GM12864 (cell line): Measurements from ENCODE around the gene RFFL.
A peak's percentile ranks its signal among the peaks of the same experiment; 100 is the strongest.

Experiments
- DNase-seq: peaks from one replicate; pipeline ENCODE4 v3.0.0-alpha.2; 2011; ENCODE audit warnings: low read depth
- H3K4me3 ChIP-seq: 2 replicates; pipeline ENCODE4 v1.5.1; 2011; ENCODE audit warnings: mild to moderate bottlenecking, low read depth, low read length, control low read depth
- TF ChIP-seq, protein P1 (sequence below): IDR thresholded peaks from 2 replicates; pipeline ENCODE4 v1.5.1; 2011; ENCODE audit warnings: low read depth, mild to moderate bottlenecking, moderate library complexity, low read length, control low read depth, inconsistent platforms; ENCODE audit errors: missing control alignments

RFFL gene

DNA sequence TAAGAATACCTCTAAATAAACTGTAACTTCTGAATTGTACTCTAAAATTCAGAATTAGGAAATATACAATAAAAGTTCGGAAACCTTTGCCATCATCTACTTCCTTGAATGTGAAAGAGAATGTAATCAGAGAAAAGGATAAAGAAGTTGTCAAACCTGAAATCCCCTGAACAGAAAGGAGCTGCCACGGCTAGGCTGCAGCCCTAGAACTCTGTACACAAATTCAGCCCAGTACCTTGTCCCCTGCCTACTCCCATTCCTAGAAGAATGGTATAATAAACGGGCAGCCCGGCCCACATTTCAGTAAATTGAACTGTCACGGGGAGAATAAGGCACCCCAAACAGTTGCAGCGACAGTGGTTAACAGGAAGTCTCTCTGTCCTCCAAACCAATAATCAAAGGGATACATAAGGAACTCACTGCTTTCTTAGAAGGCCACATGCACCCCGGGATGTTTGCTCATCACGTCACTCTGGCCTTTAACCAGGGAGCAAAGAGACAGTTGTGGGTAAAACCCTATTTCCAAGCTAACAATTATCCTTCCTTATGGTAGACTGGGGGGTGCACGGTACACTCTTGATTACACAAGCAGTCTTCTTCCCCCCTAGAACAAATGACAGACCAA lies 24.3 kb upstream of the RFFL start:
- no peak for DNase-seq
- peak overlapping the region; percentile 85 for H3K4me3 ChIP-seq
- TF ChIP-seq, protein P1, sequence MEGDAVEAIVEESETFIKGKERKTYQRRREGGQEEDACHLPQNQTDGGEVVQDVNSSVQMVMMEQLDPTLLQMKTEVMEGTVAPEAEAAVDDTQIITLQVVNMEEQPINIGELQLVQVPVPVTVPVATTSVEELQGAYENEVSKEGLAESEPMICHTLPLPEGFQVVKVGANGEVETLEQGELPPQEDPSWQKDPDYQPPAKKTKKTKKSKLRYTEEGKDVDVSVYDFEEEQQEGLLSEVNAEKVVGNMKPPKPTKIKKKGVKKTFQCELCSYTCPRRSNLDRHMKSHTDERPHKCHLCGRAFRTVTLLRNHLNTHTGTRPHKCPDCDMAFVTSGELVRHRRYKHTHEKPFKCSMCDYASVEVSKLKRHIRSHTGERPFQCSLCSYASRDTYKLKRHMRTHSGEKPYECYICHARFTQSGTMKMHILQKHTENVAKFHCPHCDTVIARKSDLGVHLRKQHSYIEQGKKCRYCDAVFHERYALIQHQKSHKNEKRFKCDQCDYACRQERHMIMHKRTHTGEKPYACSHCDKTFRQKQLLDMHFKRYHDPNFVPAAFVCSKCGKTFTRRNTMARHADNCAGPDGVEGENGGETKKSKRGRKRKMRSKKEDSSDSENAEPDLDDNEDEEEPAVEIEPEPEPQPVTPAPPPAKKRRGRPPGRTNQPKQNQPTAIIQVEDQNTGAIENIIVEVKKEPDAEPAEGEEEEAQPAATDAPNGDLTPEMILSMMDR, result no peak

DNA sequence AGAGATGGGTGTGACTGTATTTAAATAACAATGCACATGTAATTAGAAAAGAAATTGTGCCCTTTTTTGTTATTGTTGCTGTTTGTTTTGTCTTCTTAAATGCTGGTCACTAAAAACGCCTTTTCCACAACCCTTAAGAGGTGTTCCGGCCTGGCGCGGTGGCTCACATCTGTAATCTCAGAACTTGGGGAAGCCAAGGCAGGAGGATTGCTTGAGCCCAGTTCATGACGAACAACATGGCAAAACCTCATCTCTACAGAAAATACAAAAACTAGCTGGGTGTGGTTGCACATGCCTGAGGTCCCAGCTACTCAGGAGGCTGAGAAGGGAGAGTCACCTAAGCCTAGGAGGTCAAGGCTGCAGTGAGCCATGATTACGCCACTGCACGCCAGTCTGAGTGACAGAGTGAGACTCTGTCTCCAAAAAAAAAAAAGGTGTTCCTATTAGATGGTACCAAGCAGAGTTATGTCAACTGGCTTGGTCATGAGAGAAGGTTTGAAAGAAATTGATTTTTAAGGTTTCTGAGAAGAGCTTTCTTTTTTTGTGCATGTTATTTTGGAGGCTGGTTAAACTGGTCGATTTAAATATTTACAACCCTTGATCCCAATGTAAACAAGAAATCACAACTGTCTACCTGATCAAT lies 23.5 kb upstream of the RFFL start:
- DNase-seq, result no peak
- H3K4me3 ChIP-seq, result peak overlapping the region; percentile 85
- TF ChIP-seq, protein P1, result no peak

GRCh38 chr17:35086164-35086563 lies 22.7 kb upstream of the RFFL start:
- no peak overlapping the region; the same call in 1 of the 2 replicates for H3K4me3 ChIP-seq
- DNase-seq, result no peak
- TF ChIP-seq, protein P1, result no peak

DNA sequence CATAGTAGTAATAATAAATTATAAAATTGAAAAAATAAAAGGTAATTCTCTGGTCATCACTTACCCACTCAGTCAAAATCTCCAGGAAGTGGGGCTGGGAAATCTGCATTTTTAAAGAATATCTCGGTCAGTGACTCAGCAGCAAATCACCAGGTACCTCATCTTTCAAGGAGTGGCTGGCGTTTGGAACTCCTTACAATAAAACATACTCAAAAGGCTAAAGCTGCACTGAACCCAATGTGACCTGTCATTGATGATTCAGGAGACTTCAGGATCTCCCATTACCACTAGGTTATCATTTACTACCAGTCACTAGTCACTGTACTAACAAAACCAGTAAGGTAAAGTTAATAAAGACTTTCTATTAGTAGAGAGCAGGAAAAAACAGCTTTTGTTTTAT lies 21.5 kb upstream of the RFFL start:
- TF ChIP-seq, protein P1, result no peak
- no peak for DNase-seq
- no peak overlapping the region for H3K4me3 ChIP-seq

- no peak overlapping the region for H3K4me3 ChIP-seq
- no peak for DNase-seq
Measured at GRCh38 chr17:35083071-35083470, 19.6 kb upstream of the RFFL start.

GRCh38 chr17:35082073-35082657 lies 18.7 kb upstream of the RFFL start:
- DNase-seq, result no peak
- TF ChIP-seq, protein P1, result no peak
- H3K4me3 ChIP-seq, result no peak overlapping the region

More at GRCh38 chr17:35083071-35083470, 19.6 kb upstream of the RFFL start:
- TF ChIP-seq, protein P1, result no peak
